ENCODE results near the gene CENPF.

The CENPF gene

DNA sequence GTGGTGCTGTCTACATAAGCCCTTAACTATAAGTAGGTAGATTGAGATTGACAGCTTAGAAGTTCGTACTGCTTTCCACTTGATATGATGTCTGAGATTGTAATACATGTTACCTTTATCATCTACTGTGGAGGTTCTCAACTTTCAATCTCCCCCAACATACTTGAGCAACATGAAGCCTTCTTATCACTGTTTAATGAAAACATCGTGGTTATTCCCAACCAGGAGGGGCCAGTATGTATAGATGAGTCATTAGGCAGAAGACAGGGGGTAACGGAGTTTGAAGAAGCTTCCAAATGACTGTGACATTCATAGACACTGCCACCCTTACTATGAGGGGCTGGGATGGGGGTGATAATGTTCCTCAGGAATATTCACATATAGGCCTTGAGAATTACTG is 36.0 kb downstream of the CENPF start:
- Histone ChIP-seq H3K4me3 (ENCODE audit: low read length) (no peak overlapping the region), H3K27ac (ENCODE audit: low read length) (no peak overlapping the region), H2AFZ (ENCODE audit: low read depth, low read length) (no peak overlapping the region), H3K9me3 (ENCODE audit: insufficient read depth, low read length) (no peaks in the 10 kb centered on the region), H3K27me3 (ENCODE audit: low read depth, low read length) (no peaks in the 10 kb centered on the region), H3K4me2 (ENCODE audit: low read length) (no peak overlapping the region), H3K9ac (ENCODE audit: low read length) (no peak overlapping the region), H4K20me1 (ENCODE audit: insufficient read depth, low read length) (no peaks in the 10 kb centered on the region; the same call in 1 of the 2 replicates), H3K36me3 (replicated peaks; ENCODE audit: low read depth, low read length) (peaks cover 88% of the 10 kb centered on the region), H3K4me1 (ENCODE audit: low read length) (no peaks in the 10 kb centered on the region), H3K79me2 (ENCODE audit: low read length) (peaks cover 3% of the 10 kb centered on the region; the same call in 1 of the 2 replicates)
- TF ChIP-seq, protein P1, sequence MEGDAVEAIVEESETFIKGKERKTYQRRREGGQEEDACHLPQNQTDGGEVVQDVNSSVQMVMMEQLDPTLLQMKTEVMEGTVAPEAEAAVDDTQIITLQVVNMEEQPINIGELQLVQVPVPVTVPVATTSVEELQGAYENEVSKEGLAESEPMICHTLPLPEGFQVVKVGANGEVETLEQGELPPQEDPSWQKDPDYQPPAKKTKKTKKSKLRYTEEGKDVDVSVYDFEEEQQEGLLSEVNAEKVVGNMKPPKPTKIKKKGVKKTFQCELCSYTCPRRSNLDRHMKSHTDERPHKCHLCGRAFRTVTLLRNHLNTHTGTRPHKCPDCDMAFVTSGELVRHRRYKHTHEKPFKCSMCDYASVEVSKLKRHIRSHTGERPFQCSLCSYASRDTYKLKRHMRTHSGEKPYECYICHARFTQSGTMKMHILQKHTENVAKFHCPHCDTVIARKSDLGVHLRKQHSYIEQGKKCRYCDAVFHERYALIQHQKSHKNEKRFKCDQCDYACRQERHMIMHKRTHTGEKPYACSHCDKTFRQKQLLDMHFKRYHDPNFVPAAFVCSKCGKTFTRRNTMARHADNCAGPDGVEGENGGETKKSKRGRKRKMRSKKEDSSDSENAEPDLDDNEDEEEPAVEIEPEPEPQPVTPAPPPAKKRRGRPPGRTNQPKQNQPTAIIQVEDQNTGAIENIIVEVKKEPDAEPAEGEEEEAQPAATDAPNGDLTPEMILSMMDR (IDR thresholded peaks at IDR 0.05; ENCODE audit: low read depth, low read length), result no peak
- no peak for TF ChIP-seq EZH2phosphoT487 (IDR thresholded peaks at IDR 0.05; ENCODE audit: low read depth)

DNA sequence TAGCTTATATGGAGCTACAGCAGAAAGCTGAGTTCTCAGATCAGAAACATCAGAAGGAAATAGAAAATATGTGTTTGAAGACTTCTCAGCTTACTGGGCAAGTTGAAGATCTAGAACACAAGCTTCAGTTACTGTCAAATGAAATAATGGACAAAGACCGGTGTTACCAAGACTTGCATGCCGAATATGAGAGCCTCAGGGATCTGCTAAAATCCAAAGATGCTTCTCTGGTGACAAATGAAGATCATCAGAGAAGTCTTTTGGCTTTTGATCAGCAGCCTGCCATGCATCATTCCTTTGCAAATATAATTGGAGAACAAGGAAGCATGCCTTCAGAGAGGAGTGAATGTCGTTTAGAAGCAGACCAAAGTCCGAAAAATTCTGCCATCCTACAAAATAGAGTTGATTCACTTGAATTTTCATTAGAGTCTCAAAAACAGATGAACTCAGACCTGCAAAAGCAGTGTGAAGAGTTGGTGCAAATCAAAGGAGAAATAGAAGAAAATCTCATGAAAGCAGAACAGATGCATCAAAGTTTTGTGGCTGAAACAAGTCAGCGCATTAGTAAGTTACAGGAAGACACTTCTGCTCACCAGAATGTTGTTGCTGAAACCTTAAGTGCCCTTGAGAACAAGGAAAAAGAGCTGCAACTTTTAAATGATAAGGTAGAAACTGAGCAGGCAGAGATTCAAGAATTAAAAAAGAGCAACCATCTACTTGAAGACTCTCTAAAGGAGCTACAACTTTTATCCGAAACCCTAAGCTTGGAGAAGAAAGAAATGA is 37.6 kb downstream of the CENPF start:
- Histone ChIP-seq H3K27me3 (ENCODE audit: low read depth, low read length) (no peaks in the 10 kb centered on the region), H4K20me1 (ENCODE audit: insufficient read depth, low read length) (no peaks in the 10 kb centered on the region), H3K27ac (ENCODE audit: low read length) (no peak overlapping the region), H3K79me2 (ENCODE audit: low read length) (no peaks in the 10 kb centered on the region; the same call in 1 of the 2 replicates), H3K4me3 (ENCODE audit: low read length) (no peak overlapping the region), H3K9me3 (ENCODE audit: insufficient read depth, low read length) (no peaks in the 10 kb centered on the region), H2AFZ (ENCODE audit: low read depth, low read length) (no peak overlapping the region), H3K9ac (ENCODE audit: low read length) (no peak overlapping the region), H3K36me3 (replicated peaks; ENCODE audit: low read depth, low read length) (peaks cover 89% of the 10 kb centered on the region), H3K4me2 (ENCODE audit: low read length) (no peak overlapping the region), H3K4me1 (ENCODE audit: low read length) (no peaks in the 10 kb centered on the region)
- TF ChIP-seq, protein P1 (IDR thresholded peaks at IDR 0.05; ENCODE audit: low read depth, low read length), result no peak
- no peak for TF ChIP-seq EZH2phosphoT487 (IDR thresholded peaks at IDR 0.05; ENCODE audit: low read depth)

DNA sequence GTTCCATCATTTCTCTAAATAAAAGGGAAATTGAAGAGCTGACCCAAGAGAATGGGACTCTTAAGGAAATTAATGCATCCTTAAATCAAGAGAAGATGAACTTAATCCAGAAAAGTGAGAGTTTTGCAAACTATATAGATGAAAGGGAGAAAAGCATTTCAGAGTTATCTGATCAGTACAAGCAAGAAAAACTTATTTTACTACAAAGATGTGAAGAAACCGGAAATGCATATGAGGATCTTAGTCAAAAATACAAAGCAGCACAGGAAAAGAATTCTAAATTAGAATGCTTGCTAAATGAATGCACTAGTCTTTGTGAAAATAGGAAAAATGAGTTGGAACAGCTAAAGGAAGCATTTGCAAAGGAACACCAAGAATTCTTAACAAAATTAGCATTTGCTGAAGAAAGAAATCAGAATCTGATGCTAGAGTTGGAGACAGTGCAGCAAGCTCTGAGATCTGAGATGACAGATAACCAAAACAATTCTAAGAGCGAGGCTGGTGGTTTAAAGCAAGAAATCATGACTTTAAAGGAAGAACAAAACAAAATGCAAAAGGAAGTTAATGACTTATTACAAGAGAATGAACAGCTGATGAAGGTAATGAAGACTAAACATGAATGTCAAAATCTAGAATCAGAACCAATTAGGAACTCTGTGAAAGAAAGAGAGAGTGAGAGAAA is 38.4 kb downstream of the CENPF start:
- H3K36me3 ChIP-seq (replicated peaks; ENCODE audit: low read depth, low read length), result peaks cover 92% of the 10 kb centered on the region
- TF ChIP-seq, protein P1 (IDR thresholded peaks at IDR 0.05; ENCODE audit: low read depth, low read length), result no peak
- no peak for TF ChIP-seq EZH2phosphoT487 (IDR thresholded peaks at IDR 0.05; ENCODE audit: low read depth)
- H3K9me3 ChIP-seq (ENCODE audit: insufficient read depth, low read length), result no peaks in the 10 kb centered on the region
- no peaks in the 10 kb centered on the region; the same call in 1 of the 2 replicates for H3K79me2 ChIP-seq (ENCODE audit: low read length)
- H3K4me2 ChIP-seq (ENCODE audit: low read length), result no peak overlapping the region
- no peak overlapping the region for H3K27ac ChIP-seq (ENCODE audit: low read length)
- no peak overlapping the region for H3K9ac ChIP-seq (ENCODE audit: low read length)
- H3K4me1 ChIP-seq (ENCODE audit: low read length), result no peaks in the 10 kb centered on the region
- H4K20me1 ChIP-seq (ENCODE audit: insufficient read depth, low read length), result no peaks in the 10 kb centered on the region
- H3K4me3 ChIP-seq (ENCODE audit: low read length), result no peak overlapping the region
- H3K27me3 ChIP-seq (ENCODE audit: low read depth, low read length), result no peaks in the 10 kb centered on the region
- no peak overlapping the region for H2AFZ ChIP-seq (ENCODE audit: low read depth, low read length)

DNA sequence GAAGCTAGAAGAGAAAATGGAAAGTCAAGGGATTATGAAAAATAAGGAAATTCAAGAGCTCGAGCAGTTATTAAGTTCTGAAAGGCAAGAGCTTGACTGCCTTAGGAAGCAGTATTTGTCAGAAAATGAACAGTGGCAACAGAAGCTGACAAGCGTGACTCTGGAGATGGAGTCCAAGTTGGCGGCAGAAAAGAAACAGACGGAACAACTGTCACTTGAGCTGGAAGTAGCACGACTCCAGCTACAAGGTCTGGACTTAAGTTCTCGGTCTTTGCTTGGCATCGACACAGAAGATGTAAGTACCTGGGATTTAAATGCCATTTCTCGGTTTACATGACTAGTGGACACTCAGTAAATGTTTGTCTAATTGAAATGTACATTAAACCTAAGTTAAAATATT is 40.0 kb downstream of the CENPF start:
- no peak overlapping the region for H3K27ac ChIP-seq (ENCODE audit: low read length)
- H2AFZ ChIP-seq (ENCODE audit: low read depth, low read length), result no peak overlapping the region
- no peaks in the 10 kb centered on the region for H3K27me3 ChIP-seq (ENCODE audit: low read depth, low read length)
- H3K4me3 ChIP-seq (ENCODE audit: low read length), result no peak overlapping the region
- H3K4me2 ChIP-seq (ENCODE audit: low read length), result no peak overlapping the region
- no peaks in the 10 kb centered on the region; the same call in 1 of the 2 replicates for H3K79me2 ChIP-seq (ENCODE audit: low read length)
- H3K9ac ChIP-seq (ENCODE audit: low read length), result no peak overlapping the region
- no peak for TF ChIP-seq EZH2phosphoT487 (IDR thresholded peaks at IDR 0.05; ENCODE audit: low read depth)
- TF ChIP-seq, protein P1 (IDR thresholded peaks at IDR 0.05; ENCODE audit: low read depth, low read length), result no peak
- peaks cover 87% of the 10 kb centered on the region for H3K36me3 ChIP-seq (replicated peaks; ENCODE audit: low read depth, low read length)
- no peaks in the 10 kb centered on the region for H3K9me3 ChIP-seq (ENCODE audit: insufficient read depth, low read length)
- H3K4me1 ChIP-seq (ENCODE audit: low read length), result no peaks in the 10 kb centered on the region
- no peaks in the 10 kb centered on the region for H4K20me1 ChIP-seq (ENCODE audit: insufficient read depth, low read length)
